H9 (cell line): Measurements from ENCODE around the gene RPS6KB2. TPM values are rescaled to one million over a fixed set of nuclear protein-coding genes. Genes with fewer than 3 reads are reported as not detected.

Experiments used
- DNase-seq: peaks from one replicate; pipeline ENCODE4 v3.0.0-alpha.2; 2017
- H2AFZ ChIP-seq: one replicate; pipeline ENCODE4 v1.6.1; 2013; ENCODE audit warnings: mild to moderate bottlenecking, low read length, control low read depth, moderate library complexity
- H2AK5ac ChIP-seq: 2 replicates; pipeline ENCODE4 v1.6.1; 2013; ENCODE audit warnings: low read length, control low read depth, mixed read lengths; ENCODE audit not compliant: insufficient read length
- H2BK120ac ChIP-seq: one replicate; pipeline ENCODE4 v1.6.1; 2013; ENCODE audit warnings: low read depth, mild to moderate bottlenecking, low read length, control low read depth, inconsistent platforms; ENCODE audit not compliant: poor library complexity, severe bottlenecking
- H2BK12ac ChIP-seq: 2 replicates; pipeline ENCODE4 v1.6.1; 2013; ENCODE audit warnings: low read length, control low read depth, mixed read lengths, low read depth; ENCODE audit not compliant: insufficient read length
- H2BK15ac ChIP-seq: 2 replicates; pipeline ENCODE4 v1.6.1; 2013; ENCODE audit warnings: low read depth, low read length, control low read depth
- H2BK20ac ChIP-seq: one replicate; pipeline ENCODE4 v1.6.1; 2013; ENCODE audit warnings: low read depth, mild to moderate bottlenecking, low read length, control low read depth, inconsistent platforms; ENCODE audit not compliant: poor library complexity, severe bottlenecking
- H2BK5ac ChIP-seq: 2 replicates; pipeline ENCODE4 v1.6.1; 2013; ENCODE audit warnings: low read length, control low read depth, mixed read lengths; ENCODE audit not compliant: insufficient read length
- H3K14ac ChIP-seq: 2 replicates; pipeline ENCODE4 v1.6.1; 2013; ENCODE audit warnings: low read length, control low read depth; ENCODE audit not compliant: insufficient read depth
- H3K18ac ChIP-seq: 2 replicates; pipeline ENCODE4 v1.6.1; 2013; ENCODE audit warnings: low read depth, mild to moderate bottlenecking, mixed read lengths, low read length, control low read depth; ENCODE audit not compliant: insufficient read length
- H3K23ac ChIP-seq: 2 replicates; pipeline ENCODE4 v1.6.1; 2013; ENCODE audit warnings: low read length, control low read depth, mixed read lengths, low read depth; ENCODE audit not compliant: insufficient read length
- H3K23me2 ChIP-seq: 2 replicates; pipeline ENCODE4 v1.6.1; 2013; ENCODE audit warnings: low read depth, mild to moderate bottlenecking, mixed read lengths, low read length, control low read depth; ENCODE audit not compliant: insufficient read length, poor library complexity, severe bottlenecking
- H3K27ac ChIP-seq: 2 replicates; pipeline ENCODE4 v1.5.1; 2013; ENCODE audit warnings: low read length, control low read depth, mixed read lengths, low read depth; ENCODE audit not compliant: insufficient read length
- H3K27me3 ChIP-seq: 2 replicates; pipeline ENCODE4 v1.6.1; 2013; ENCODE audit warnings: low read length, control low read depth, inconsistent platforms; ENCODE audit not compliant: insufficient read depth
- H3K4ac ChIP-seq: 2 replicates; pipeline ENCODE4 v1.6.1; 2013; ENCODE audit warnings: low read depth, mild to moderate bottlenecking, control low read depth, inconsistent platforms, low read length, moderate library complexity
- H3K4me1 ChIP-seq: 2 replicates; pipeline ENCODE4 v1.6.1; 2013; ENCODE audit warnings: low read length, control low read depth, inconsistent platforms; ENCODE audit not compliant: insufficient read depth
- H3K4me2 ChIP-seq: 2 replicates; pipeline ENCODE4 v1.6.1; 2013; ENCODE audit warnings: low read length, control low read depth, mixed read lengths; ENCODE audit not compliant: insufficient read length, insufficient read depth
- H3K56ac ChIP-seq: 2 replicates; pipeline ENCODE4 v1.6.1; 2013; ENCODE audit warnings: low read depth, mild to moderate bottlenecking, mixed read lengths, low read length, control low read depth; ENCODE audit not compliant: insufficient read length
- H3K79me1 ChIP-seq: 2 replicates; pipeline ENCODE4 v1.6.1; 2013; ENCODE audit warnings: low read depth, mild to moderate bottlenecking, moderate library complexity, low read length, control low read depth, inconsistent platforms; ENCODE audit not compliant: insufficient read depth, poor library complexity, severe bottlenecking
- H3K79me2 ChIP-seq: 2 replicates; pipeline ENCODE4 v1.6.1; 2013; ENCODE audit warnings: low read length, control low read depth, inconsistent platforms; ENCODE audit not compliant: insufficient read depth
- H3K9ac ChIP-seq: 2 replicates; pipeline ENCODE4 v1.6.1; 2013; ENCODE audit warnings: low read length, control low read depth, mixed read lengths; ENCODE audit not compliant: insufficient read length; ENCODE audit errors: extremely low read depth
- H3K9me3 ChIP-seq: one replicate; pipeline ENCODE4 v1.6.1; 2013; ENCODE audit warnings: low read depth, low read length, inconsistent platforms; ENCODE audit not compliant: control insufficient read depth
- H3T11ph ChIP-seq: one replicate; pipeline ENCODE4 v1.6.1; 2013; ENCODE audit warnings: mild to moderate bottlenecking, low read length, control low read depth, inconsistent platforms
- H4K20me1 ChIP-seq: one replicate; pipeline ENCODE4 v1.6.1; 2013; ENCODE audit not compliant: control insufficient read depth, insufficient read length, insufficient read depth
- H4K5ac ChIP-seq: 2 replicates; pipeline ENCODE4 v1.6.1; 2013; ENCODE audit warnings: low read depth, mild to moderate bottlenecking, mixed read lengths, low read length, control low read depth; ENCODE audit not compliant: insufficient read length
- H4K8ac ChIP-seq: replicated peaks from 2 replicates; pipeline ENCODE4 v1.6.1; 2013; ENCODE audit warnings: low read length, control low read depth, mixed read lengths, low read depth; ENCODE audit not compliant: insufficient read length
- H4K91ac ChIP-seq: 2 replicates; pipeline ENCODE4 v1.6.1; 2013; ENCODE audit warnings: low read depth, mild to moderate bottlenecking, moderate library complexity, mixed read lengths, low read length, control low read depth; ENCODE audit not compliant: insufficient read length
- H3K27ac Mint-ChIP-seq, 3 experiments: 2 replicates in 2 of 3; 3 replicates in 1 of 3; pipeline ENCODE4 v1.8.0; 2020 to 2021; ENCODE audit warnings: mixed read lengths in 3 of 3, mild to moderate bottlenecking in 1 of 3, moderate library complexity in 1 of 3
- H3K27me3 Mint-ChIP-seq: 2 replicates; pipeline ENCODE4 v1.8.0; 2021; ENCODE audit warnings: low read depth, mild to moderate bottlenecking, moderate library complexity, mixed read lengths
- H3K36me3 Mint-ChIP-seq, 3 experiments: 2 replicates in 2 of 3; 3 replicates in 1 of 3; pipeline ENCODE4 v1.8.0; 2020 to 2021; ENCODE audit warnings: low read depth in 3 of 3, mixed read lengths in 3 of 3; ENCODE audit not compliant: insufficient read depth in 1 of 3
- H3K4me1 Mint-ChIP-seq, 2 experiments: 2 replicates each; pipeline ENCODE4 v1.8.0; 2020; ENCODE audit warnings: mixed read lengths in 2 of 2
- H3K4me3 Mint-ChIP-seq, 2 experiments: 2 replicates in 1 of 2; 3 replicates in 1 of 2; pipeline ENCODE4 v1.8.0; 2020 to 2021; ENCODE audit warnings: mild to moderate bottlenecking in 2 of 2, mixed read lengths in 2 of 2, moderate library complexity in 1 of 2
- H3K9me3 Mint-ChIP-seq, 2 experiments: 2 replicates in 1 of 2; 3 replicates in 1 of 2; pipeline ENCODE4 v1.8.0; 2020; ENCODE audit warnings: mild to moderate bottlenecking in 2 of 2, mixed read lengths in 2 of 2, moderate library complexity in 1 of 2
- CTCF ChIP-seq: fragments of 200-600 bp; sonication (generic); conservative IDR thresholded peaks from 3 replicates; pipeline ENCODE4 v1.8.0; 2021; ENCODE audit warnings: antibody characterized with exemption, mild to moderate bottlenecking
- WGBS: extraction: QIAGEN DNeasy Blood & Tissue Kit; methylation state at CpG from one replicate; pipeline ENCODE4 v1.1.7; 2013; ENCODE audit warnings: missing lambda C conversion rate, low lambda C conversion rate, mixed read lengths; ENCODE audit not compliant: insufficient read length; ENCODE audit errors: extremely low coverage; 5-methylcytosine and 5-hydroxymethylcytosine counted together
- total RNA-seq: library from RNA; stranded (reverse); gene quantifications from 2 replicates; pipeline ENCODE4 v1.2.1, GENCODE V29; 2021

Gene RPS6KB2
- total RNA-seq, 1 experiment from 2014 or later, result 51.7 TPM

GRCh38 chr11:67436459-67437081 is 8.3 kb downstream of the RPS6KB2 start:
- Histone ChIP-seq H3K4me2 (no peak overlapping the region), H4K20me1 (no peaks in the 10 kb centered on the region), H3K9ac (no peak overlapping the region)

More at GRCh38 chr11:67436459-67437081, 8.3 kb downstream of the RPS6KB2 start:
- Mint-ChIP-seq H3K4me3 (peak overlapping the region in 1 of 2 experiments; percentile 25; a peak in 1 of 5 replicates), H3K9me3 (no peaks in the 10 kb centered on the region), H3K27me3 (no peaks in the 10 kb centered on the region; the same call in 1 of the 2 replicates), H3K36me3 (peaks cover 12 to 53% (median 49%) of the 10 kb centered on the region in 3 experiments; a peak in 6 of 7 replicates), H3K4me1 (peaks cover 4 to 10% of the 10 kb centered on the region in 2 experiments), H3K27ac (peak overlapping the region; percentile 30 to 78 (median 69); a peak in 4 of 7 replicates)
- Histone ChIP-seq H2BK12ac (no peak overlapping the region), H2AFZ (no peak overlapping the region), H3T11ph (no peak overlapping the region), H3K56ac (no peak overlapping the region), H2BK15ac (no peak overlapping the region), H3K18ac (peak overlapping the region; percentile 15), H3K14ac (peak overlapping the region; percentile 20; the same call in 1 of the 2 replicates), H3K27ac (peak overlapping the region; percentile 6), H3K4me1 (no peaks in the 10 kb centered on the region; the same call in 1 of the 2 replicates), H2AK5ac (no peak overlapping the region), H4K91ac (no peak overlapping the region), H2BK120ac (no peak overlapping the region), H3K27me3 (no peaks in the 10 kb centered on the region), H2BK20ac (no peak overlapping the region), H3K79me2 (no peaks in the 10 kb centered on the region), H3K4ac (no peak overlapping the region), H4K8ac (no peak overlapping the region), H3K79me1 (no peaks in the 10 kb centered on the region), H2BK5ac (no peak overlapping the region), H3K23me2 (no peaks in the 10 kb centered on the region), H4K5ac (no peak overlapping the region), H3K23ac (no peak overlapping the region), H3K9me3 (no peaks in the 10 kb centered on the region)
- DNase-seq, result peak; percentile 85
- no CpG with 5 or more reads among the region's 6 CpGs for WGBS
- TF ChIP-seq CTCF, result no peak
